ENCODE measurements around the gene GSDME. TPM values are rescaled to one million over a fixed set of nuclear protein-coding genes. Genes with fewer than 3 reads are reported as not detected.

Gene GSDME
- total and polyA plus RNA-seq, 2 of the 4 experiments (the other 2 are of a cell fraction), result 75.2 to 78.7 TPM

DNA sequence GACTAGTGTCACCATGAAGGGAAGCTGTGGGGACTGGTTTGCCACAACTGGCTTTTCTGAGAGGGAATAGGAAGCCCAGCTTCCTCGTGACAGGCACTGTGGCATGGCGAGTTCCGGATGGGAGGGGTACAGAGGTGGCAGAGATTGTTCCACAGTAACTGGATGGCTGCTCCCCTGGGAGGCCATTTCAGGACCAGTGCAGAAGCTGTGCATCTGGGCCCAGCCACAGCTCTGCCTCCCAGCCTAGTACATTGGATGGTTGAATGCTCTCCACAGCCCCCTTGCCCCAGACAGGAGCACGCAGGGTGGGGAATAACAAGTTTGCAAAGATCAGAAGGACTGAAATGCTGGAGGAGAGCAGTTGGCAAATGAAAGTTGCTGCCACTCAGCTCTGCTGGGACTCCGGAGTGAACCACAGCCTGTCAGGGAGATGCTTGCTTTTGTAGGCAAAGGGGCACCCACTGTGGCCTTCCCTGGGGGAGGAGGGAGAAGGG is 51.8 kb downstream of the GSDME start:
- no CpG with 5 or more reads among the region's 5 CpGs for WGBS, 2 experiments (ENCODE audit: extremely low coverage in 2 of 2, insufficient read length in 1 of 2)
- Histone ChIP-seq H2BK120ac (ENCODE audit: low read depth, low read length) (no peak overlapping the region), H3K4ac (ENCODE audit: low read depth, low read length) (no peak overlapping the region), H3K4me1 (ENCODE audit: control insufficient read depth, insufficient read depth, low read length) (peaks cover 37% of the 10 kb centered on the region), H2AK9ac (replicated peaks; ENCODE audit: low read depth, low read length, poor library complexity) (no peak overlapping the region), H3K14ac (replicated peaks; ENCODE audit: low read depth, low read length) (no peak overlapping the region), H4K20me1 (ENCODE audit: insufficient read depth, low read length) (peaks cover 7% of the 10 kb centered on the region; the same call in 1 of the 2 replicates), H2AK5ac (ENCODE audit: low read depth, low read length) (no peak overlapping the region), H3K9ac (ENCODE audit: low read depth, low read length) (no peak overlapping the region), H2AFZ (replicated peaks; ENCODE audit: low read length, poor library complexity) (no peak overlapping the region), H3K56ac (ENCODE audit: extremely low read depth, insufficient read depth, low read length) (no peak overlapping the region), H4K91ac (ENCODE audit: insufficient read depth, low read depth, low read length) (no peak overlapping the region), H3K9me1 (ENCODE audit: insufficient read depth, low read length) (peaks cover 44% of the 10 kb centered on the region), H3K4me2 (ENCODE audit: low read depth, low read length) (no peak overlapping the region), H3K23ac (ENCODE audit: low read depth, low read length) (no peak overlapping the region), H3K9me3 (ENCODE audit: control insufficient read depth, insufficient read depth, low read length) (no peaks in the 10 kb centered on the region), H3K36me3 (ENCODE audit: control insufficient read depth, insufficient read depth, low read length) (peaks cover 12% of the 10 kb centered on the region; the same call in 1 of the 2 replicates), H2BK15ac (ENCODE audit: low read depth, low read length) (no peak overlapping the region), H4K8ac (ENCODE audit: low read depth in 2 of 2, low read length in 2 of 2) (no peak overlapping the region), H4K5ac (ENCODE audit: low read depth, low read length) (no peak overlapping the region), H3K18ac (ENCODE audit: low read depth, low read length) (no peak overlapping the region), H2BK20ac (ENCODE audit: low read depth, low read length) (no peak overlapping the region), H3K4me3 (ENCODE audit: insufficient read depth, low read depth, low read length) (no peak overlapping the region), H2BK5ac (ENCODE audit: low read depth, low read length, poor library complexity, severe bottlenecking) (no peak overlapping the region), H3K27ac (ENCODE audit: insufficient read depth, low read length) (no peak overlapping the region), H3K79me1 (ENCODE audit: low read depth in 1 of 2, low read length in 2 of 2) (peaks cover 8 to 41% of the 10 kb centered on the region in 2 experiments; a peak in 3 of 4 replicates), H3K27me3 (ENCODE audit: control insufficient read depth, insufficient read depth, low read length) (no peaks in the 10 kb centered on the region)
- BruUV-seq (replicated peaks), result no TSS peak
- intact Hi-C loops (cut with micrococcal nuclease) (loop anchor here (10.0 kb wide), 1 partner anchor 99 kb away; no protein-coding TSS in a partner anchor), in situ Hi-C loops (cut with MboI; ENCODE audit: low sequenced_read_pairs) (no loop called here), dilution Hi-C loops (cut with HindIII; ENCODE audit: low sequenced_read_pairs, unreplicated experiment) (no loop called here)
- POLR2A ChIA-PET (ENCODE audit: unreplicated experiment), result no interaction called here
- no peak for DNase-seq
- no peak for ATAC-seq (ENCODE audit: low read depth)
- TF ChIP-seq MAFK (IDR thresholded peaks at IDR 0.05; ENCODE audit: low read depth, low read length) (no peak), RAD21 (IDR thresholded peaks at IDR 0.05; ENCODE audit: low read length) (no peak), NFE2L2 (IDR thresholded peaks at IDR 0.05; ENCODE audit: low read depth, low read length) (no peak)
- CTCF ChIA-PET, result interaction anchor here (1.0 kb wide), 1 partner anchor 10 kb away, joined by 3 read pairs; no protein-coding TSS in a partner anchor
